Osteoblast (primary cell): Measurements from ENCODE around the gene AP2A1. TPM values are rescaled to one million over a fixed set of nuclear protein-coding genes. Genes with fewer than 3 reads are reported as not detected.
A peak's percentile ranks its signal among the peaks of the same experiment; 100 is the strongest.

ENCODE experiments used
- DNase-seq: peaks from one replicate; pipeline ENCODE4 v3.0.0; 2011; ENCODE audit warnings: low spot score, mixed read lengths; ENCODE audit not compliant: insufficient read length; ENCODE audit errors: missing footprints
- H2AFZ ChIP-seq: 2 replicates; pipeline ENCODE4 v1.6.0; 2011; ENCODE audit warnings: mild to moderate bottlenecking, low read length
- H3K27ac ChIP-seq: 2 replicates; pipeline ENCODE4 v1.5.1; 2011; ENCODE audit warnings: mild to moderate bottlenecking, low read depth, low read length, moderate library complexity
- H3K27me3 ChIP-seq: 2 replicates; pipeline ENCODE4 v1.6.0; 2012; ENCODE audit warnings: mild to moderate bottlenecking, control low read depth, inconsistent platforms, low read length, moderate library complexity; ENCODE audit not compliant: insufficient read depth
- H3K36me3 ChIP-seq: 2 replicates; pipeline ENCODE4 v1.5.1; 2011; ENCODE audit warnings: mild to moderate bottlenecking, low read length, control low read depth, moderate library complexity; ENCODE audit not compliant: insufficient read depth
- H3K4me1 ChIP-seq: 2 replicates; pipeline ENCODE4 v1.5.1; 2011; ENCODE audit warnings: mild to moderate bottlenecking, low read length, control low read depth, moderate library complexity; ENCODE audit not compliant: insufficient read depth
- H3K4me2 ChIP-seq: 2 replicates; pipeline ENCODE4 v1.6.0; 2011; ENCODE audit warnings: mild to moderate bottlenecking, low read length; ENCODE audit not compliant: insufficient read depth
- H3K4me3 ChIP-seq: fragments of 200-600 bp; sonication (generic); 3 replicates; pipeline ENCODE4 v1.5.1; 2012; ENCODE audit warnings: mild to moderate bottlenecking, low read length, inconsistent platforms; ENCODE audit not compliant: insufficient read depth
- H3K79me2 ChIP-seq: 2 replicates; pipeline ENCODE4 v1.6.0; 2012; ENCODE audit warnings: mild to moderate bottlenecking, low read length, control low read depth, inconsistent platforms; ENCODE audit not compliant: insufficient read depth
- H3K9me3 ChIP-seq: 2 replicates; pipeline ENCODE4 v1.5.1; 2011; ENCODE audit warnings: low read depth, low read length, control low read depth
- H4K20me1 ChIP-seq: 2 replicates; pipeline ENCODE4 v1.6.0; 2012; ENCODE audit warnings: mild to moderate bottlenecking, low read length, control low read depth; ENCODE audit not compliant: insufficient read depth
- CTCF ChIP-seq: IDR thresholded peaks from 2 replicates; pipeline ENCODE4 v1.5.1; 2011; ENCODE audit warnings: mild to moderate bottlenecking, low read depth, low read length, moderate library complexity; ENCODE audit errors: extremely low read depth
- total RNA-seq: library from RNA; depleted of rRNA; stranded (reverse); fragments of >200 nt; gene quantifications from 2 replicates; pipeline ENCODE4 v1.2.3, GENCODE V29; 2012

AP2A1 gene
- total RNA-seq, 1 donor = 98.1 TPM

GRCh38 chr19:49847731-49848696 is 81.2 kb downstream of the AP2A1 start:
- Histone ChIP-seq H3K4me1 (peaks cover 30% of the 10 kb centered on the region), H3K36me3 (no peaks in the 10 kb centered on the region), H3K4me2 (peak overlapping the region; percentile 17), H2AFZ (no peak overlapping the region), H4K20me1 (peaks cover 23% of the 10 kb centered on the region), H3K79me2 (peaks cover 24% of the 10 kb centered on the region), H3K27me3 (no peaks in the 10 kb centered on the region), H3K9me3 (no peaks in the 10 kb centered on the region), H3K27ac (peak overlapping the region; percentile 2), H3K4me3 (no peak overlapping the region)
- peak; percentile 96 for DNase-seq
- TF ChIP-seq CTCF = no peak

GRCh38 chr19:49848938-49849337 is 82.1 kb downstream of the AP2A1 start:
- Histone ChIP-seq H3K9me3 (no peaks in the 10 kb centered on the region), H3K4me2 (no peak overlapping the region), H3K4me3 (no peak overlapping the region), H3K36me3 (no peaks in the 10 kb centered on the region), H3K4me1 (peaks cover 37% of the 10 kb centered on the region), H2AFZ (no peak overlapping the region), H3K27me3 (no peaks in the 10 kb centered on the region), H3K79me2 (peaks cover 31% of the 10 kb centered on the region), H4K20me1 (peaks cover 31% of the 10 kb centered on the region), H3K27ac (peak overlapping the region; percentile 2)
- DNase-seq = no peak
- TF ChIP-seq CTCF = no peak

GRCh38 chr19:49849433-49850220 is 82.8 kb downstream of the AP2A1 start:
- Histone ChIP-seq H2AFZ (no peak overlapping the region), H3K79me2 (peaks cover 38% of the 10 kb centered on the region), H3K27ac (peak overlapping the region; percentile 92), H3K9me3 (no peaks in the 10 kb centered on the region), H3K36me3 (no peaks in the 10 kb centered on the region), H3K27me3 (no peaks in the 10 kb centered on the region), H3K4me3 (peak overlapping the region; percentile 95), H3K4me1 (peaks cover 37% of the 10 kb centered on the region), H3K4me2 (peak overlapping the region; percentile 84), H4K20me1 (peaks cover 38% of the 10 kb centered on the region)
- TF ChIP-seq CTCF = no peak
- DNase-seq = no peak

- Histone ChIP-seq H3K4me1 (peaks cover 37% of the 10 kb centered on the region), H3K36me3 (peaks cover 3% of the 10 kb centered on the region), H2AFZ (peak overlapping the region; percentile 63), H3K79me2 (peaks cover 42% of the 10 kb centered on the region), H4K20me1 (peaks cover 39% of the 10 kb centered on the region), H3K27me3 (no peaks in the 10 kb centered on the region), H3K4me2 (peak overlapping the region; percentile 84), H3K4me3 (peak overlapping the region; percentile 95), H3K9me3 (no peaks in the 10 kb centered on the region), H3K27ac (peak overlapping the region; percentile 92)
- no peak for TF ChIP-seq CTCF
- no peak for DNase-seq
Measured at GRCh38 chr19:49850221-49850486, 83.4 kb downstream of the AP2A1 start.
